Progenitor cell of endocrine pancreas (in vitro differentiated cells): Measurements from ENCODE around the gene TCF3. TPM values are rescaled to one million over a fixed set of nuclear protein-coding genes. Genes with fewer than 3 reads are reported as not detected.
A peak's percentile ranks its signal among the peaks of the same experiment; 100 is the strongest.

Experiments
- DNase-seq: peaks from one replicate; pipeline ENCODE4 v3.0.0; 2021; ENCODE audit warnings: low spot score; ENCODE audit not compliant: unreplicated experiment
- H3K27ac Mint-ChIP-seq: 2 replicates; pipeline ENCODE4 v1.8.0; 2021; ENCODE audit warnings: mild to moderate bottlenecking, moderate library complexity, mixed read lengths
- H3K27me3 Mint-ChIP-seq: 2 replicates; pipeline ENCODE4 v1.8.0; 2021; ENCODE audit warnings: mixed read lengths
- H3K36me3 Mint-ChIP-seq: 2 replicates; pipeline ENCODE4 v1.8.0; 2022; ENCODE audit warnings: mixed read lengths; ENCODE audit not compliant: insufficient read depth
- H3K4me1 Mint-ChIP-seq: 2 replicates; pipeline ENCODE4 v1.8.0; 2021; ENCODE audit warnings: low read depth, mixed read lengths
- H3K4me3 Mint-ChIP-seq: 2 replicates; pipeline ENCODE4 v1.8.0; 2021; ENCODE audit warnings: low read depth, mild to moderate bottlenecking, moderate library complexity, mixed read lengths
- H3K9me3 Mint-ChIP-seq: 2 replicates; pipeline ENCODE4 v1.8.0; 2021; ENCODE audit warnings: low read depth, mixed read lengths
- total RNA-seq: library from RNA; stranded (reverse); gene quantifications from 2 replicates; pipeline ENCODE4 v1.2.1, GENCODE V29; 2021
- TF ChIP-seq, protein P1 (sequence below): fragments of 200-600 bp; sonication (generic); IDR thresholded peaks from one replicate; pipeline ENCODE4 v1.5.0; 2021; ENCODE audit warnings: antibody characterized with exemption, mild to moderate bottlenecking; ENCODE audit not compliant: unreplicated experiment

Gene TCF3
- total RNA-seq, 1 donor from 2014 or later = 318 TPM

DNA sequence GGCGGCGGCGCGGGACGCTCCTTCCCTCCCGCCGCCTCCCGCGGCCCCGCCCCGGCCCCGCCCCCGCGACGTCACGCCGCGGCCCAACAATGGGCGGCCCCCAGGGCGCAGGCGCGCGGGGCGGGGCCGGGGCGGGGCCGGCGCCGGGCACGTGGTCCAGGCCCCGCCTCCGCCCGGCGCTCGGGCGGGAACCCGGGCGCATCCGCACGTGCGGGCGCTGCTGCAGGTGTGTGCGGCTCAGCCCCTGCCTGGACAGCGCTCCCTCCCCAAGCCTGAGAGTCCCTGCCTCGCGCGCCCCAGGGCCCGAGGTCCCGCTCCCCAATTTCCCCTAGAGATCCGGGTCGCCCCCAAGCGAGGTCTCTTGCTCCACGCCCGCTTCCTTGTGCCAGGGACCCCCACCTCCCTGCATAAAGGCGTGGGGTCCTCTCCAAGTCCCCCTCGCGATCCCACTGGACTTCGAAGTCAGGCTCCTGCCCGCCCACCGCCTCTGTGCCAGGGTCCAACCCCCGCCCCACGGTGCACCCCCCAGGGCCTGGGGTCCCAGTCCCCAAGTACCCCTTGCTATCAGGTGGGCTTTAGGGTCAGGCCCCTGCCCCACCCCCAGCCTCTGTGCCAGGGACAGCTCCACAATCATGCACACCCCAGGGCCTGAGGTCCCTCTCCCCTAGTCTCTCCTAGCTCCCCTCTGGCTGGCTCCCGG is 83.9 kb downstream of the TCF3 start, which contains the start of gene MEX3D:
TSS of gene MEX3D (minus strand) at position 6 of the 700 bp plus-strand sequence. CDS start 267 bp downstream, outside the sequence.
- H3K4me1 Mint-ChIP-seq = peaks cover 14% of the 10 kb centered on the region
- TF ChIP-seq, protein P1, sequence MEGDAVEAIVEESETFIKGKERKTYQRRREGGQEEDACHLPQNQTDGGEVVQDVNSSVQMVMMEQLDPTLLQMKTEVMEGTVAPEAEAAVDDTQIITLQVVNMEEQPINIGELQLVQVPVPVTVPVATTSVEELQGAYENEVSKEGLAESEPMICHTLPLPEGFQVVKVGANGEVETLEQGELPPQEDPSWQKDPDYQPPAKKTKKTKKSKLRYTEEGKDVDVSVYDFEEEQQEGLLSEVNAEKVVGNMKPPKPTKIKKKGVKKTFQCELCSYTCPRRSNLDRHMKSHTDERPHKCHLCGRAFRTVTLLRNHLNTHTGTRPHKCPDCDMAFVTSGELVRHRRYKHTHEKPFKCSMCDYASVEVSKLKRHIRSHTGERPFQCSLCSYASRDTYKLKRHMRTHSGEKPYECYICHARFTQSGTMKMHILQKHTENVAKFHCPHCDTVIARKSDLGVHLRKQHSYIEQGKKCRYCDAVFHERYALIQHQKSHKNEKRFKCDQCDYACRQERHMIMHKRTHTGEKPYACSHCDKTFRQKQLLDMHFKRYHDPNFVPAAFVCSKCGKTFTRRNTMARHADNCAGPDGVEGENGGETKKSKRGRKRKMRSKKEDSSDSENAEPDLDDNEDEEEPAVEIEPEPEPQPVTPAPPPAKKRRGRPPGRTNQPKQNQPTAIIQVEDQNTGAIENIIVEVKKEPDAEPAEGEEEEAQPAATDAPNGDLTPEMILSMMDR = no peak
- H3K27ac Mint-ChIP-seq = peak within 1 kb of the TSS; percentile 88
- H3K36me3 Mint-ChIP-seq = peaks cover 2% of the 10 kb centered on the region
- H3K27me3 Mint-ChIP-seq = peaks cover 12% of the 10 kb centered on the region
- peak within 1 kb of the TSS; percentile 75 for H3K4me3 Mint-ChIP-seq
- DNase-seq = peak; percentile 73
- no peaks in the 10 kb centered on the region for H3K9me3 Mint-ChIP-seq

DNA sequence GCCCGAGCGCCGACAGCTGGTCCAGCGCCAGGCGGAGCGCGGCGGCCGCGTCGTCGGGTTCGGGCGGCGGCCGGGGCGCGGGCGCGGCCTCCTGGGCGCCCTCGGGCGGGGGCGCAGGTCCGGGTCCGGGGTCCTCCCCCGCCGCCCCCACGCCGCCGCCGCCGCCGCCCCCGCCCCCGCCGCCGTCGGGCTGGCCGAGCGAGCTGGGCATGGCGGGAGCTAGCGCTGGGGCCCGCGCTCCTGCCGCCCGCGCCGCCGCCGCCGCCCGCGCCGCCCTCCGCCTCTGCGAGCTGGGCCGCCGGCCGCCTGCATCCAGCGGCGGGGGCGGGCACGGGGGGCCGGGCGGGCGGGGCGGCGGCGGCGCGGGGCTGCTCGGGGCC is 84.6 kb downstream of the TCF3 start:
- no peak for DNase-seq
- Mint-ChIP-seq H3K27ac (no peak overlapping the region), H3K36me3 (peaks cover 5% of the 10 kb centered on the region)

DNA sequence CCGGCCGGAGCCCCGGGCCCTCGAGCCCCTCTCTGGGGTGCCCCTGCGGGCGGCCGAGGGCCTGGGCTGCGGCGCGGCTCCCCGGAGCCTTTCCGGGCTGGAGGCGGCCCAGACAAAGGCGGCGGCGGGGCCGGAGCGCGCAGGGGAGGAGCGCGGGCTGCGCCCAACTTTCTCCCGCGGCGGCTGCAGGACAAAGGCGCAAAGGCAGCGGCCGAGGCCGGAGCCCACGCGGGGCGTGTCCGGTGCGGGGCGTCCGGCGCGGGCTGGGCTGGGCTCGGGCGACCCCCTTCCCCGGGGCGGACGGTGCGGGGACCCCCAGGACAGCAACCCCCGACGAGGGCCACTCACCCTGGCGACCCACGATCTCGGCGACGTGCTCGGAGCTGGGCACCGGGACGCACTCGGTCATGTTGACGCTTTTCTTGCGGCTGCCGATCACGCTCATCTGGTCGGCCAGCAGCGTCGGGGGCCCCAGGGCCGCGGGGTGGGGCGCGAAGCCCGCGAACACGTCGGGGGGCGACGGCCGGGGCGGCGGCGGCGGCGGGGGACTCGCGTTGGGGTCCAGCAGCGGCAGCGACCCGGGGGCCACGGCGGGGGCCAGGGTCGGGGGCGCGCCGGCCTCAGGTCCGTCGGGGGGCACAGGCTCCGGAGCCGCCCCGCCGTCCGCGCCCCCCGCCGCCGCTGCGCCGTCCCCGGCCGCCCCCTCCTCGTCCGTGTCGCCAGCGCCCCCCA is 85.1 kb downstream of the TCF3 start:
- H3K4me1 Mint-ChIP-seq = peaks cover 14% of the 10 kb centered on the region
- peak overlapping the region; percentile 75 for H3K4me3 Mint-ChIP-seq
- DNase-seq = no peak
- H3K9me3 Mint-ChIP-seq = no peaks in the 10 kb centered on the region
- TF ChIP-seq, protein P1 = no peak
- peak overlapping the region; percentile 88 for H3K27ac Mint-ChIP-seq
- peaks cover 12% of the 10 kb centered on the region for H3K27me3 Mint-ChIP-seq
- H3K36me3 Mint-ChIP-seq = peaks cover 6% of the 10 kb centered on the region

More for the DNA sequence above, 84.6 kb downstream of the TCF3 start:
- no peak overlapping the region for H3K4me3 Mint-ChIP-seq
- TF ChIP-seq, protein P1 = no peak
- H3K27me3 Mint-ChIP-seq = peaks cover 12% of the 10 kb centered on the region
- H3K9me3 Mint-ChIP-seq = no peaks in the 10 kb centered on the region
- peaks cover 14% of the 10 kb centered on the region for H3K4me1 Mint-ChIP-seq

DNA sequence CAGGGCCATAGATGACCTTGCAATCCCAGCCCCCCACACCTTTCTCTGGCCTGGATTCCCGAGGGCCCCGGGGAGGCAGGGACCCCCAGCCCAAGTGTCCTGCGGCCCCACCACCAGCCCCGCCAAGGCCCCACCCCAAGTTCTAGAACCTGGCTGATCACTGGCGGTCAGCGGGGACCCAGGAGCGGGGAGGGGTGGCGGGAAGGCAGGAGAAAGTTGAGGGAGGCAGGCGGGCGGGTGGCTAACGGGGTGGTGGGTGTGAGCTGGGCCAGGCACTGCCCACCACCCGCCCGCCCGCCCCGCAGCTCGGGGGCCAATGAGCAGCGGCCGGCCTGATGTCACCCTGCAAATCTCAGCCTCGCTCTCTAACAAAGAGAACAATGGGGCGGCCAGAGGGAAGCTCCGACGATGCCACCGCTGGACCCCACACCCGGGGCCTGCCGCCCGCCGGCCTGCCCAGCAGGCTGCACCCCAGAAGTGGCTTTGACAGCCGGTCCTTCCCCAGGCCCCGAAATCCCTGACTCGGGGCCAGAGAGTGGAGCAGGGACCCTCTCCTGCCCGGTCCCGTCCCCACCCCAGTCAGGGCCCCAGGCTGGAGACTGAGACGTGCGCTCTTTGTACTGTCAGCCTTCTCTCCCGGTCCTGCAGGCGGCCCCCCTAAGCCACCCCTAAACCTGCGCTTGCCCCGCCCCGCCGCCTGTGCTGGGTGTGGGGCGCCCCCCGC is 85.9 kb downstream of the TCF3 start:
- Mint-ChIP-seq H3K27me3 (peaks cover 12% of the 10 kb centered on the region), H3K4me3 (peak overlapping the region; percentile 71), H3K4me1 (peaks cover 14% of the 10 kb centered on the region), H3K27ac (peak overlapping the region; percentile 87), H3K9me3 (no peaks in the 10 kb centered on the region), H3K36me3 (peaks cover 6% of the 10 kb centered on the region)
- TF ChIP-seq, protein P1 = no peak
- DNase-seq = peak; percentile 59

DNA sequence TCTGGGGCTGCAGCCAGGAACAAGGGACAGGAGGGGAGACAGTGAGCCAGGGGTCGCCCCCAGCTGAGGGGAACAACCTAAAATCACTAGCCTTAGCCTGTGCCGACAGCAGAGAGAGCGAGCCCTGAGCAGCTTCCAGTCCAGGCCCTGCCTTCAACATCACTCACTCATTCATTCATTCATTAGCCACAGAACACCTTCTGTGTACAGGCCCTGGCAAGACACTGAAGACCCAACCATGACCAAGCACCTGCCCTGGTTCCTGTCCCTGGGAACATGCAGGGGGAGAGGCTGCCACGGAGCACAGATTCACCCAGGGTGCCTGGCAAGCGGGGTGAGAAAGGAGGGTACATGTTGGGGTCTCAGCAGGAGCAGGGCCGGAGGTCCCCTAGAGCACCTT is 89.2 kb downstream of the TCF3 start:
- H3K36me3 Mint-ChIP-seq = peaks cover 7% of the 10 kb centered on the region
- no peaks in the 10 kb centered on the region for H3K9me3 Mint-ChIP-seq
- H3K27ac Mint-ChIP-seq = peak overlapping the region; percentile 29

More for the DNA sequence above, 89.2 kb downstream of the TCF3 start:
- TF ChIP-seq, protein P1 = no peak
- no peak for DNase-seq
- no peak overlapping the region for H3K4me3 Mint-ChIP-seq
- peaks cover 14% of the 10 kb centered on the region for H3K4me1 Mint-ChIP-seq
- H3K27me3 Mint-ChIP-seq = no peaks in the 10 kb centered on the region
